PFSK-1 (cell line): ENCODE data around the gene SPTBN1.

Experiments used
- FOXP2 ChIP-seq: optimal IDR thresholded peaks from 2 replicates; pipeline ENCODE3; 2011; ENCODE audit warnings: borderline replicate concordance, control low read depth, inconsistent platforms; ENCODE audit not compliant: insufficient read depth; ENCODE audit errors: extremely low read length, extremely low read depth
- POLR2AphosphoS5 ChIP-seq: IDR thresholded peaks from 2 replicates; pipeline ENCODE4 v1.6.1; 2012; ENCODE audit warnings: low read depth, mild to moderate bottlenecking, control low read depth, low read length, moderate library complexity
- REST ChIP-seq, 2 experiments: IDR thresholded peaks; 2 replicates each; pipeline versions ENCODE4 v1.6.1 to v1.8.0; 2011 to 2012; ENCODE audit warnings: low read depth in 2 of 2, low read length in 2 of 2, control low read depth in 1 of 2, inconsistent platforms in 1 of 2, mild to moderate bottlenecking in 1 of 2, moderate library complexity in 1 of 2; ENCODE audit not compliant: insufficient read depth in 1 of 2
- SIN3A ChIP-seq: IDR thresholded peaks from 2 replicates; pipeline ENCODE4 v1.6.1; 2012; ENCODE audit warnings: mild to moderate bottlenecking, low read length, moderate library complexity, borderline replicate concordance; ENCODE audit not compliant: insufficient read depth
- TAF1 ChIP-seq: IDR thresholded peaks from 2 replicates; pipeline ENCODE4 v1.6.1; 2012; ENCODE audit warnings: low read length, control low read depth, borderline replicate concordance; ENCODE audit not compliant: insufficient read depth

DNA sequence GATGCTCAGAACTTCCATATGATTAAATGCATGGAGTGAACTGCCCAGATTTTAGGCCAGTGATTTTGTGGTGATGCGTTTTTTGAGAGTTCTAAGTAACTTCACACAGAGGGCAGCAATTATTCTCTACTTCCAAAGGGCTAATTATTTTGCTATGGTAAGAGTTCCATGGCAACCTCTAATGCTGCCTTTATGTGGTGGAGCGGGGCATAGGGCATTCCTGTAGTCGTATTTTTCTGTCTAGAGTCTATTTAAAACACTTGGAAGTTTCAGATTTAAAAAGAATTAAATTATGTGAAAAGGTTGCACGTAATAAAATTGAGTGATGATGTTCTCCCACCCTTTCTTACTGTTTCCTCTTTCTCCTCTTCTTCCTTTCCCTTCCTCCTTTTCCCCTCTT is 203.4 kb downstream of the SPTBN1 start:
- TF ChIP-seq TAF1 (no peak), POLR2AphosphoS5 (no peak), FOXP2 (no peak), SIN3A (no peak), REST (IDR thresholded peaks at IDR 0.05; ENCODE audit: insufficient read depth in 1 of 2, low read depth in 2 of 2, low read length in 2 of 2) (no peak)
